Karpas-422 (cell line): ENCODE measurements around the gene MPG. TPM values are rescaled to one million over a fixed set of nuclear protein-coding genes. Genes with fewer than 3 reads are reported as not detected.

Source experiments
- DNase-seq: peaks from one replicate; pipeline ENCODE4 v3.0.0-alpha.2; 2015
- H2AFZ ChIP-seq: fragments of 200-600 bp; sonication (generic); 2 replicates; pipeline ENCODE4 v1.6.1; 2014; ENCODE audit warnings: antibody characterized with exemption, low read length, mixed read lengths
- H3K27ac ChIP-seq: fragments of 200-600 bp; sonication (generic); 2 replicates; pipeline ENCODE4 v1.5.1; 2014; ENCODE audit warnings: mild to moderate bottlenecking, low read length, moderate library complexity
- H3K27me3 ChIP-seq: fragments of 200-600 bp; sonication (generic); 2 replicates; pipeline ENCODE4 v1.6.1; 2014; ENCODE audit warnings: low read length, mixed read lengths
- H3K36me3 ChIP-seq: fragments of 200-600 bp; sonication (generic); 2 replicates; pipeline ENCODE4 v1.6.1; 2014; ENCODE audit warnings: low read length, mixed read lengths; ENCODE audit not compliant: insufficient read depth
- H3K4me1 ChIP-seq: fragments of 200-600 bp; sonication (generic); 2 replicates; pipeline ENCODE4 v1.6.1; 2014; ENCODE audit warnings: mild to moderate bottlenecking, low read length, mixed read lengths
- H3K4me2 ChIP-seq: fragments of 200-600 bp; sonication (generic); 2 replicates; pipeline ENCODE4 v1.6.1; 2014; ENCODE audit warnings: low read length, low read depth, mild to moderate bottlenecking; ENCODE audit not compliant: poor library complexity, severe bottlenecking
- H3K4me3 ChIP-seq: fragments of 200-600 bp; sonication (generic); 2 replicates; pipeline ENCODE4 v1.5.1; 2014; ENCODE audit warnings: mild to moderate bottlenecking, antibody characterized with exemption, low read length, mixed read lengths
- H3K79me2 ChIP-seq: fragments of 200-600 bp; sonication (generic); 2 replicates; pipeline ENCODE4 v1.6.1; 2014; ENCODE audit warnings: mild to moderate bottlenecking, low read length, mixed read lengths
- H3K9ac ChIP-seq: fragments of 200-600 bp; sonication (generic); 2 replicates; pipeline ENCODE4 v1.6.0; 2014; ENCODE audit warnings: low read length
- H3K9me2 ChIP-seq: fragments of 200-600 bp; sonication (generic), shearing (Covaris generic); replicated peaks from 2 replicates; pipeline ENCODE4 v1.6.0; 2014; ENCODE audit warnings: mild to moderate bottlenecking, low read length, moderate library complexity; ENCODE audit not compliant: insufficient read depth
- H3K9me3 ChIP-seq: fragments of 300-700, 200-600 bp; sonication (generic); 2 replicates; pipeline ENCODE4 v1.6.1; 2014; ENCODE audit warnings: low read length, mixed read lengths
- H4K20me1 ChIP-seq: fragments of 200-600 bp; sonication (generic); 2 replicates; pipeline ENCODE4 v1.6.1; 2014; ENCODE audit warnings: mild to moderate bottlenecking, antibody characterized with exemption, low read length, low read depth; ENCODE audit not compliant: insufficient read depth
- small RNA-seq: library from RNA; depleted of rRNA; stranded (forward); fragments of <200 nt; gene quantifications from one replicate; pipeline ENCODE3, GENCODE V24; 2014
- total RNA-seq: library from RNA; depleted of rRNA; stranded (reverse); fragments of >200 nt; shearing (Covaris generic); gene quantifications from 2 replicates; pipeline ENCODE4 v1.2.3, GENCODE V29; 2014; ENCODE audit warnings: low replicate concordance; rRNA removed

Gene MPG
- total RNA-seq, 1 experiment from 2014 or later = 182 TPM

GRCh38 chr16:129075-129474 lies 51.0 kb downstream of the MPG start:
- H3K36me3 ChIP-seq = no peaks in the 10 kb centered on the region
- DNase-seq = no peak
- no peaks in the 10 kb centered on the region for H3K9me2 ChIP-seq
- H3K9me3 ChIP-seq = no peaks in the 10 kb centered on the region
- H3K79me2 ChIP-seq = peaks cover 66% of the 10 kb centered on the region
- no peaks in the 10 kb centered on the region for H4K20me1 ChIP-seq
- no peak overlapping the region for H3K27ac ChIP-seq
- H3K4me1 ChIP-seq = no peaks in the 10 kb centered on the region
- H3K4me3 ChIP-seq = no peak overlapping the region
- H2AFZ ChIP-seq = no peak overlapping the region
- no peak overlapping the region for H3K4me2 ChIP-seq
- no peaks in the 10 kb centered on the region for H3K27me3 ChIP-seq
- H3K9ac ChIP-seq = no peak overlapping the region

GRCh38 chr16:130533-131173 lies 52.6 kb downstream of the MPG start:
- Histone ChIP-seq H4K20me1 (no peaks in the 10 kb centered on the region), H3K36me3 (no peaks in the 10 kb centered on the region), H3K4me1 (no peaks in the 10 kb centered on the region), H3K9me2 (no peaks in the 10 kb centered on the region), H3K9ac (no peak overlapping the region), H3K9me3 (no peaks in the 10 kb centered on the region), H2AFZ (no peak overlapping the region), H3K4me2 (no peak overlapping the region), H3K79me2 (peaks cover 71% of the 10 kb centered on the region), H3K27ac (no peak overlapping the region), H3K4me3 (no peak overlapping the region), H3K27me3 (no peaks in the 10 kb centered on the region)
- no peak for DNase-seq

GRCh38 chr16:132120-132519 lies 54.1 kb downstream of the MPG start:
- Histone ChIP-seq H3K9me2 (no peaks in the 10 kb centered on the region), H3K4me2 (no peak overlapping the region), H2AFZ (no peak overlapping the region), H3K9me3 (no peaks in the 10 kb centered on the region), H3K27me3 (no peaks in the 10 kb centered on the region), H3K79me2 (peaks cover 82% of the 10 kb centered on the region), H4K20me1 (no peaks in the 10 kb centered on the region), H3K36me3 (no peaks in the 10 kb centered on the region), H3K9ac (no peak overlapping the region), H3K27ac (no peak overlapping the region), H3K4me3 (no peak overlapping the region), H3K4me1 (peaks cover 5% of the 10 kb centered on the region)
- no peak for DNase-seq

- Histone ChIP-seq H3K9ac (no peak overlapping the region), H3K9me2 (no peaks in the 10 kb centered on the region), H4K20me1 (no peaks in the 10 kb centered on the region), H3K4me3 (no peak overlapping the region), H3K36me3 (no peaks in the 10 kb centered on the region), H3K27ac (no peak overlapping the region), H3K4me2 (no peak overlapping the region), H3K27me3 (no peaks in the 10 kb centered on the region), H3K4me1 (peaks cover 11% of the 10 kb centered on the region), H3K9me3 (no peaks in the 10 kb centered on the region), H3K79me2 (peaks cover 85% of the 10 kb centered on the region), H2AFZ (no peak overlapping the region)
- no peak for DNase-seq
Measured at GRCh38 chr16:133716-134115, 55.7 kb downstream of the MPG start.

Small RNA genes within 50 kb of the gene (small RNA-seq; reads per million reads assigned to genes)
- not detected for gene Z69720.2

Other genes with a start within 250 kb of the MPG start
- 11.9 and 25.7 TPM in 2 replicates for gene POLR3K, start 24.6 kb upstream of the MPG start, total RNA-seq
- gene SNRNP25, start 24.4 kb upstream of the MPG start, total RNA-seq = 21.8 and 50.3 TPM in 2 replicates
- gene RHBDF1, start 5.6 kb upstream of the MPG start, total RNA-seq = 0.43 TPM in 1 of 2 replicates, not detected in the other
- gene NPRL3, start 60.4 kb downstream of the MPG start, total RNA-seq = 10.5 and 24.2 TPM in 2 replicates
- gene HBZ, start 74.4 kb downstream of the MPG start, total RNA-seq = not detected in 2 replicates
- gene HBM, start 87.8 kb downstream of the MPG start, total RNA-seq = not detected in 2 replicates
- gene HBA2, start 94.7 kb downstream of the MPG start, total RNA-seq = not detected in 2 replicates
- gene HBA1, start 98.5 kb downstream of the MPG start, total RNA-seq = not detected in 2 replicates
- not detected in 2 replicates for gene HBQ1, start 102.2 kb downstream of the MPG start, total RNA-seq
- 85.6 and 110 TPM in 2 replicates for gene LUC7L, start 151.2 kb downstream of the MPG start, total RNA-seq
- gene FAM234A, start 156.6 kb downstream of the MPG start, total RNA-seq = 12.2 and 24.5 TPM in 2 replicates
- not detected in 2 replicates for gene RGS11, start 197.7 kb downstream of the MPG start, total RNA-seq
- gene ARHGDIG, start 202.4 kb downstream of the MPG start, total RNA-seq = 2.7 and 3.1 TPM in 2 replicates
- 0.71 TPM in 1 of 2 replicates, not detected in the other for gene PDIA2, start 204.9 kb downstream of the MPG start, total RNA-seq